Keratinocyte (primary cell): Measurements from ENCODE around the gene MAD2L1. TPM values are rescaled to one million over a fixed set of nuclear protein-coding genes. Genes with fewer than 3 reads are reported as not detected.

ENCODE experiments used
- DNase-seq: peaks from one replicate; pipeline ENCODE4 v3.0.0-alpha.2; 2011; ENCODE audit warnings: low read depth, missing footprints, low spot score
- FAIRE-seq: peaks from 2 replicates; lab custom pipeline; 2011; peaks lifted over from hg19 to GRCh38; lab: Jason Lieb, UNC
- H2AFZ ChIP-seq: 2 replicates; pipeline ENCODE4 v1.6.0; 2012; ENCODE audit warnings: low read length, control low read depth, inconsistent platforms; ENCODE audit not compliant: control insufficient read depth
- H3K27ac ChIP-seq: 2 replicates; pipeline ENCODE4 v1.5.1; 2011; ENCODE audit warnings: low read length; ENCODE audit not compliant: control insufficient read depth, insufficient read depth
- H3K27me3 ChIP-seq: 3 replicates; pipeline ENCODE4 v1.6.0; 2011; ENCODE audit warnings: low read length; ENCODE audit not compliant: control insufficient read depth, insufficient read depth; ENCODE audit errors: extremely low read depth
- H3K36me3 ChIP-seq, 2 experiments: 2 replicates in 1 of 2; 3 replicates in 1 of 2; pipeline ENCODE4 v1.5.1; 2011; ENCODE audit warnings: low read length in 2 of 2, mild to moderate bottlenecking in 1 of 2; ENCODE audit not compliant: control insufficient read depth in 2 of 2, insufficient read depth in 2 of 2; ENCODE audit errors: extremely low read depth in 1 of 2
- H3K4me1 ChIP-seq: 3 replicates; pipeline ENCODE4 v1.5.1; 2011; ENCODE audit warnings: low read length; ENCODE audit not compliant: control insufficient read depth, insufficient read depth; ENCODE audit errors: extremely low read depth
- H3K4me2 ChIP-seq: 3 replicates; pipeline ENCODE4 v1.6.0; 2011; ENCODE audit warnings: low read depth, low read length; ENCODE audit not compliant: control insufficient read depth, insufficient read depth; ENCODE audit errors: extremely low read depth
- H3K4me3 ChIP-seq, 3 experiments: fragments of 200-600 bp in 1 of 3; sonication (generic) in 1 of 3; 2 replicates in 2 of 3; 3 replicates in 1 of 3; pipeline ENCODE4 v1.5.1; 2011 to 2016; ENCODE audit warnings: low read length in 3 of 3, mild to moderate bottlenecking in 3 of 3, control low read depth in 2 of 3, inconsistent platforms in 1 of 3, low read depth in 1 of 3, mixed read lengths in 1 of 3, mixed run types in 1 of 3, moderate library complexity in 1 of 3; ENCODE audit not compliant: control insufficient read depth in 2 of 3, insufficient read depth in 2 of 3; ENCODE audit errors: extremely low read depth in 1 of 3
- H3K79me2 ChIP-seq: 2 replicates; pipeline ENCODE4 v1.6.0; 2012; ENCODE audit warnings: low read length; ENCODE audit not compliant: control insufficient read depth, insufficient read depth
- H3K9ac ChIP-seq: 3 replicates; pipeline ENCODE4 v1.6.0; 2011; ENCODE audit warnings: low read length; ENCODE audit not compliant: control insufficient read depth, insufficient read depth; ENCODE audit errors: extremely low read depth
- H3K9me1 ChIP-seq: 3 replicates; pipeline ENCODE4 v1.6.0; 2011; ENCODE audit warnings: low read length; ENCODE audit not compliant: control insufficient read depth, insufficient read depth; ENCODE audit errors: extremely low read depth
- H3K9me3 ChIP-seq: 2 replicates; pipeline ENCODE4 v1.5.1; 2012; ENCODE audit warnings: low read depth, low read length; ENCODE audit not compliant: control insufficient read depth
- H4K20me1 ChIP-seq: 3 replicates; pipeline ENCODE4 v1.6.0; 2011; ENCODE audit warnings: low read length; ENCODE audit not compliant: control insufficient read depth, insufficient read depth; ENCODE audit errors: extremely low read depth
- EZH2 ChIP-seq: IDR thresholded peaks from one replicate; pipeline ENCODE4 v1.6.1; 2012; ENCODE audit warnings: inconsistent platforms, mild to moderate bottlenecking, low read length, moderate library complexity
- dilution Hi-C: fragments of 300-500 bp; cut with MboI; formaldehyde crosslinking; loops from one replicate; pipeline ENCODE4 v1.7.0; 2020; ENCODE audit warnings: low sequenced_read_pairs; ENCODE audit not compliant: extremely low pct_ligation_motif_present
- polyA plus RNA-seq, 5 experiments: library from polyadenylated mRNA; depleted of rRNA in 3 of 5; stranded (reverse) in 3 of 5; stranded (forward) in 1 of 5; unstranded in 1 of 5; fragments of >200 nt; gene quantifications; 1 replicate in 1 of 5; 2 replicates in 3 of 5; 3 replicates in 1 of 5; pipeline versions ENCODE4 v1.2.1 to v1.2.3, GENCODE V29; 2011 to 2012; ENCODE audit warnings: missing spikeins in 2 of 5, low read depth in 1 of 5, low replicate concordance in 1 of 5
- TF ChIP-seq, protein P1 (sequence below), 3 experiments: IDR thresholded peaks in 1 of 3; conservative IDR thresholded peaks in 1 of 3; optimal IDR thresholded peaks in 1 of 3; 2 replicates in 2 of 3; 3 replicates in 1 of 3; pipeline versions ENCODE3 to v1.5.1; 2011; ENCODE audit warnings: low read length in 3 of 3, mild to moderate bottlenecking in 3 of 3, moderate library complexity in 2 of 3, control low read depth in 1 of 3, inconsistent platforms in 1 of 3; ENCODE audit not compliant: insufficient read depth in 2 of 3; ENCODE audit errors: extremely low read depth in 1 of 3

MAD2L1 gene
- polyA plus RNA-seq, 1 donor (not counting 4 experiments of a cell fraction or from before 2014, with no cell fraction given): 37.9 TPM

- FAIRE-seq: no peak
- Histone ChIP-seq H3K79me2 (no peaks in the 10 kb centered on the region), H3K4me3 (no peak overlapping the region), H3K4me2 (no peak overlapping the region), H4K20me1 (no peaks in the 10 kb centered on the region), H3K36me3 (no peaks in the 10 kb centered on the region), H3K4me1 (peaks cover 2% of the 10 kb centered on the region), H3K9me1 (no peaks in the 10 kb centered on the region), H3K9ac (no peak overlapping the region), H3K27me3 (no peaks in the 10 kb centered on the region), H3K9me3 (no peaks in the 10 kb centered on the region), H3K27ac (no peak overlapping the region), H2AFZ (no peak overlapping the region)
- no peak for TF ChIP-seq EZH2
- TF ChIP-seq, protein P1, sequence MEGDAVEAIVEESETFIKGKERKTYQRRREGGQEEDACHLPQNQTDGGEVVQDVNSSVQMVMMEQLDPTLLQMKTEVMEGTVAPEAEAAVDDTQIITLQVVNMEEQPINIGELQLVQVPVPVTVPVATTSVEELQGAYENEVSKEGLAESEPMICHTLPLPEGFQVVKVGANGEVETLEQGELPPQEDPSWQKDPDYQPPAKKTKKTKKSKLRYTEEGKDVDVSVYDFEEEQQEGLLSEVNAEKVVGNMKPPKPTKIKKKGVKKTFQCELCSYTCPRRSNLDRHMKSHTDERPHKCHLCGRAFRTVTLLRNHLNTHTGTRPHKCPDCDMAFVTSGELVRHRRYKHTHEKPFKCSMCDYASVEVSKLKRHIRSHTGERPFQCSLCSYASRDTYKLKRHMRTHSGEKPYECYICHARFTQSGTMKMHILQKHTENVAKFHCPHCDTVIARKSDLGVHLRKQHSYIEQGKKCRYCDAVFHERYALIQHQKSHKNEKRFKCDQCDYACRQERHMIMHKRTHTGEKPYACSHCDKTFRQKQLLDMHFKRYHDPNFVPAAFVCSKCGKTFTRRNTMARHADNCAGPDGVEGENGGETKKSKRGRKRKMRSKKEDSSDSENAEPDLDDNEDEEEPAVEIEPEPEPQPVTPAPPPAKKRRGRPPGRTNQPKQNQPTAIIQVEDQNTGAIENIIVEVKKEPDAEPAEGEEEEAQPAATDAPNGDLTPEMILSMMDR (optimal IDR thresholded peaks at IDR 0.05 in 1 of 3, IDR thresholded peaks at IDR 0.05 in 1 of 3, conservative IDR thresholded peaks at IDR 0.05 in 1 of 3; ENCODE audit: extremely low read depth in 1 of 3, insufficient read depth in 2 of 3, low read length in 3 of 3): no peak
- dilution Hi-C loops: no loop called here
- no peak for DNase-seq
These were observed 56.9 kb downstream of the MAD2L1 start for GRCh38 chr4:120009731-120010130.

DNA sequence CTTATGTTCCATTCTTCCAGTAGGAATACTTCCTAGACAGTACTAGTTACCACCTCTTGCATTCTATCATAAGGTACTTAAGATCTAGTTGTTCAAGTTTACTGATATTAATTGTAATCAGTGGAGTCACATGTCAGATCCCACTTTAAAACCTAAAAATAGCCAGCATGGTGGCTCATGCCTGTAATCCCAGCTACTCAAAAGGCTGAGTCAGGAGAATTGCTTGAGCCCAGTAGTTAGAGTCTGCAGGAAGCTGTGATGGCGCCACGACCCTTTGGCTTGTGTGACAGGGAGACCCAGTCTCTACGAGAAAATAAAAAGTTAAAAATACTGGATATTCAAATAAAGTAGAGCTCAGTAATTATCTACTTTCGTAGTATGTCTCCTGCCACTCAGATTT is 57.7 kb downstream of the MAD2L1 start:
- Histone ChIP-seq H3K9me1 (no peaks in the 10 kb centered on the region), H3K79me2 (no peaks in the 10 kb centered on the region), H2AFZ (no peak overlapping the region), H3K27me3 (no peaks in the 10 kb centered on the region), H3K27ac (no peak overlapping the region), H3K4me2 (no peak overlapping the region), H3K9ac (no peak overlapping the region), H3K36me3 (no peaks in the 10 kb centered on the region), H3K4me1 (peaks cover 2% of the 10 kb centered on the region), H3K9me3 (no peaks in the 10 kb centered on the region), H4K20me1 (no peaks in the 10 kb centered on the region), H3K4me3 (no peak overlapping the region)
- no peak for TF ChIP-seq EZH2
- TF ChIP-seq, protein P1 (optimal IDR thresholded peaks at IDR 0.05 in 1 of 3, IDR thresholded peaks at IDR 0.05 in 1 of 3, conservative IDR thresholded peaks at IDR 0.05 in 1 of 3; ENCODE audit: extremely low read depth in 1 of 3, insufficient read depth in 2 of 3, low read length in 3 of 3): no peak
- FAIRE-seq (no peak), DNase-seq (no peak)
- dilution Hi-C loops: no loop called here
